Karpas-422 (cell line): ENCODE measurements around the gene TACR1. TPM values are rescaled to one million over a fixed set of nuclear protein-coding genes. Genes with fewer than 3 reads are reported as not detected.
"Not testable (repeated sequence)": the region's sequence is repeated elsewhere in the genome, so short reads cannot be mapped to it uniquely, and the experiment has no call there.

ENCODE experiments used
- DNase-seq: peaks from one replicate; pipeline ENCODE4 v3.0.0-alpha.2; 2015
- H2AFZ ChIP-seq: fragments of 200-600 bp; sonication (generic); 2 replicates; pipeline ENCODE4 v1.6.1; 2014; ENCODE audit warnings: antibody characterized with exemption, low read length, mixed read lengths
- H3K27ac ChIP-seq: fragments of 200-600 bp; sonication (generic); 2 replicates; pipeline ENCODE4 v1.5.1; 2014; ENCODE audit warnings: mild to moderate bottlenecking, low read length, moderate library complexity
- H3K27me3 ChIP-seq: fragments of 200-600 bp; sonication (generic); 2 replicates; pipeline ENCODE4 v1.6.1; 2014; ENCODE audit warnings: low read length, mixed read lengths
- H3K36me3 ChIP-seq: fragments of 200-600 bp; sonication (generic); 2 replicates; pipeline ENCODE4 v1.6.1; 2014; ENCODE audit warnings: low read length, mixed read lengths; ENCODE audit not compliant: insufficient read depth
- H3K4me1 ChIP-seq: fragments of 200-600 bp; sonication (generic); 2 replicates; pipeline ENCODE4 v1.6.1; 2014; ENCODE audit warnings: mild to moderate bottlenecking, low read length, mixed read lengths
- H3K4me2 ChIP-seq: fragments of 200-600 bp; sonication (generic); 2 replicates; pipeline ENCODE4 v1.6.1; 2014; ENCODE audit warnings: low read length, low read depth, mild to moderate bottlenecking; ENCODE audit not compliant: poor library complexity, severe bottlenecking
- H3K4me3 ChIP-seq: fragments of 200-600 bp; sonication (generic); 2 replicates; pipeline ENCODE4 v1.5.1; 2014; ENCODE audit warnings: mild to moderate bottlenecking, antibody characterized with exemption, low read length, mixed read lengths
- H3K79me2 ChIP-seq: fragments of 200-600 bp; sonication (generic); 2 replicates; pipeline ENCODE4 v1.6.1; 2014; ENCODE audit warnings: mild to moderate bottlenecking, low read length, mixed read lengths
- H3K9ac ChIP-seq: fragments of 200-600 bp; sonication (generic); 2 replicates; pipeline ENCODE4 v1.6.0; 2014; ENCODE audit warnings: low read length
- H3K9me2 ChIP-seq: fragments of 200-600 bp; sonication (generic), shearing (Covaris generic); replicated peaks from 2 replicates; pipeline ENCODE4 v1.6.0; 2014; ENCODE audit warnings: mild to moderate bottlenecking, low read length, moderate library complexity; ENCODE audit not compliant: insufficient read depth
- H3K9me3 ChIP-seq: fragments of 300-700, 200-600 bp; sonication (generic); 2 replicates; pipeline ENCODE4 v1.6.1; 2014; ENCODE audit warnings: low read length, mixed read lengths
- H4K20me1 ChIP-seq: fragments of 200-600 bp; sonication (generic); 2 replicates; pipeline ENCODE4 v1.6.1; 2014; ENCODE audit warnings: mild to moderate bottlenecking, antibody characterized with exemption, low read length, low read depth; ENCODE audit not compliant: insufficient read depth
- total RNA-seq: library from RNA; depleted of rRNA; stranded (reverse); fragments of >200 nt; shearing (Covaris generic); gene quantifications from 2 replicates; pipeline ENCODE4 v1.2.3, GENCODE V29; 2014; ENCODE audit warnings: low replicate concordance

The TACR1 gene
- total RNA-seq, 1 experiment from 2014 or later, result not detected

DNA sequence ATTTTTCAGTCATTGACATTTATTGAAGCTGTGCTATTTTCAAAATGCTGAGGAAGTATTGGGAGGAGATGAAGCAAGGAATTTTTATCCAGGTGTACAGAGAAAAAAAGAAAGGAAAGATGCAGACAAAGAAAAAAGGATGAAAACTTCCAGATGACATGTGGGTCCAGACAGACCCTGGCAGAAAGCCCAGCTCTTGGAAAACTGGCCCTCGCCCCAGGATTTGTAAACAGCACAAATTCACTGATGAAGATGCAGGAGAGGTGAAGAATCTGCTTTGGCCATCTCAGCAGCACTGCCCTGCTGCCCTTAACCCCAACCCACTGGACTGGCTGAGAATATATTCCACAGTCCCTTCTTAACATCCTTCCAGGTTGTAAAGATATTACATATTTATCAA lies 12.5 kb downstream of the TACR1 start:
- no peak for DNase-seq
- no peak overlapping the region for H3K4me3 ChIP-seq
- no peak overlapping the region for H2AFZ ChIP-seq
- no peaks in the 10 kb centered on the region for H4K20me1 ChIP-seq
- H3K79me2 ChIP-seq, result no peaks in the 10 kb centered on the region
- H3K4me2 ChIP-seq, result no peak overlapping the region
- H3K9me3 ChIP-seq, result no peaks in the 10 kb centered on the region
- no peaks in the 10 kb centered on the region for H3K4me1 ChIP-seq
- no peak overlapping the region for H3K27ac ChIP-seq
- H3K9me2 ChIP-seq, result no peaks in the 10 kb centered on the region
- H3K27me3 ChIP-seq, result no peaks in the 10 kb centered on the region
- no peak overlapping the region for H3K9ac ChIP-seq
- H3K36me3 ChIP-seq, result no peaks in the 10 kb centered on the region

DNA sequence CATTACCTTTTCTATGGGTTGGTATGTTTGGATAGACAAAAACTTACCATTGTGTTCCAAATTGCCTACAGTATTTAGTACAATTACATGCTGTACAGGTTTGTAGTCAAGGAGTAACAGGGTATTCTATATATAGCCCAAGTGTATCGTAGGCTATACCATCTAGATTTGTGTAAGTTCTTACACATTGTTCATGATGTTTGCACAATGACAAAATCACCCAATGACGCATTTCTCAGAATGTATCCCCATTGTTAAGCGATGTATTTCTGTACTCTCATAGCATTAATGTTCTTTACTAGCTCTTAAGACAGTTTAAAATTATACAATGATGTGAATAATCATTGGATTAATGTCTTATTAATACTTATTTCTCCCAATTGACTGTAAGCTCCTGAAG lies 16.7 kb downstream of the TACR1 start:
- Histone ChIP-seq H3K27me3 (no peaks in the 10 kb centered on the region), H3K4me2 (no peak overlapping the region), H3K9ac (no peak overlapping the region), H4K20me1 (no peaks in the 10 kb centered on the region), H3K9me2 (no peaks in the 10 kb centered on the region), H3K79me2 (no peaks in the 10 kb centered on the region), H2AFZ (no peak overlapping the region), H3K27ac (no peak overlapping the region), H3K36me3 (no peaks in the 10 kb centered on the region), H3K4me1 (no peaks in the 10 kb centered on the region), H3K4me3 (no peak overlapping the region), H3K9me3 (no peaks in the 10 kb centered on the region)
- DNase-seq, result no peak

DNA sequence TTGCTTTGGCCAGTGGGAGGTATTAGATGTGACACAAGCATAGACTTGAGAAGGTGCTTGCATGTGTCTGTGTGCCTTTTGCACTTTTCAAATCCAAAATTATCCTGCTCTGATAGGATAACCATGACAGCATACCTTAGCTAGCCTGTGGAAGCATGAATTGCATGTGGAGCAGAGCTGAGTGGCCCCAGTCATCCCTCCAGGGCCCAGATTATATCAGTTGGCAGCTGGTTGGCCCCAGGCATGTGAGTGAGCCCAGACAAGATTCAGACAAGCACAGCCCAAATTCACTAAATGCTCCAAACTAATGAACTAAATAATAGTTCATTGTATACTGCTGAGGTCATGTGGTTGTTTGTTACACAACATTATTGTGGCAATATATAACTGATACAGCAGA lies 18.8 kb downstream of the TACR1 start:
- H3K27ac ChIP-seq, result no peak overlapping the region
- no peak for DNase-seq

GRCh38 chr2:75177427-75177826 lies 21.9 kb downstream of the TACR1 start:
- H3K9me2 ChIP-seq, result no peaks in the 10 kb centered on the region
- no peaks in the 10 kb centered on the region for H3K27me3 ChIP-seq
- no peaks in the 10 kb centered on the region for H3K4me1 ChIP-seq
- no peak overlapping the region for H3K4me2 ChIP-seq
- no peaks in the 10 kb centered on the region for H3K79me2 ChIP-seq
- no peak overlapping the region for H3K4me3 ChIP-seq
- H3K9me3 ChIP-seq, result no peaks in the 10 kb centered on the region
- H3K36me3 ChIP-seq, result no peaks in the 10 kb centered on the region
- no peak overlapping the region for H3K27ac ChIP-seq
- no peak for DNase-seq
- H4K20me1 ChIP-seq, result no peaks in the 10 kb centered on the region
- H2AFZ ChIP-seq, result no peak overlapping the region
- no peak overlapping the region for H3K9ac ChIP-seq

More for the DNA sequence above, 18.8 kb downstream of the TACR1 start:
- Histone ChIP-seq H3K79me2 (no peaks in the 10 kb centered on the region), H3K4me3 (no peak overlapping the region), H3K9ac (no peak overlapping the region), H3K27me3 (no peaks in the 10 kb centered on the region), H3K9me2 (no peaks in the 10 kb centered on the region), H3K36me3 (no peaks in the 10 kb centered on the region), H2AFZ (no peak overlapping the region), H3K4me1 (no peaks in the 10 kb centered on the region), H3K4me2 (no peak overlapping the region), H4K20me1 (no peaks in the 10 kb centered on the region), H3K9me3 (no peaks in the 10 kb centered on the region)

GRCh38 chr2:75175456-75175855 lies 23.9 kb downstream of the TACR1 start:
- no peaks in the 10 kb centered on the region for H3K36me3 ChIP-seq

DNA sequence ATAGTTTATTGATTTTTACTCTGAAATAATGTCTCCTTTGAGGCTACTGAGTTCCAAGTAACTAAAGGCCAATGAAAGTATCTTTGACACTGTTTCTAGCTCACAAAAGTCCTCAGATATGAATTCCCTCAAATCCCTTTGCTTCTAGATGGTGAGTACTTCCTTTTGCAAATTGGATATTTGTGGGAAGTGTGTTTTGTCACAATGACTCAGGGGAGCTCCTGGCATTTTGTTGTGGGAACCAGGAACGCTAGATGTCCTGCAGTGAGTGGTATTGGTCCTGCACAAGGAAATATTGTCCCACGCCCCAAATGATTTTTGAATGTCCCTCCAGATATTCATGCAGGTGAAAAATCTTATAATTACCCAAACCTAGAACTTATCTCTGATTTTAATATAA lies 24.3 kb downstream of the TACR1 start:
- no peak overlapping the region for H3K27ac ChIP-seq
- no peak for DNase-seq
- no peaks in the 10 kb centered on the region for H4K20me1 ChIP-seq
- H3K27me3 ChIP-seq, result no peaks in the 10 kb centered on the region
- no peak overlapping the region for H3K9ac ChIP-seq
- H3K79me2 ChIP-seq, result no peaks in the 10 kb centered on the region
- no peak overlapping the region for H3K4me2 ChIP-seq
- H3K4me3 ChIP-seq, result no peak overlapping the region
- no peaks in the 10 kb centered on the region for H3K4me1 ChIP-seq
- no peaks in the 10 kb centered on the region for H3K9me3 ChIP-seq
- no peaks in the 10 kb centered on the region for H3K36me3 ChIP-seq
- H3K9me2 ChIP-seq, result no peaks in the 10 kb centered on the region
- H2AFZ ChIP-seq, result no peak overlapping the region

More at GRCh38 chr2:75175456-75175855, 23.9 kb downstream of the TACR1 start:
- no peak overlapping the region for H3K4me3 ChIP-seq
- H3K27me3 ChIP-seq, result no peaks in the 10 kb centered on the region
- no peaks in the 10 kb centered on the region for H3K4me1 ChIP-seq
- no peaks in the 10 kb centered on the region for H3K9me2 ChIP-seq
- no peak overlapping the region for H2AFZ ChIP-seq
- no peak overlapping the region for H3K9ac ChIP-seq
- H3K27ac ChIP-seq, result no peak overlapping the region
- no peak for DNase-seq
- H3K9me3 ChIP-seq, result no peaks in the 10 kb centered on the region
- H3K79me2 ChIP-seq, result no peaks in the 10 kb centered on the region
- H4K20me1 ChIP-seq, result no peaks in the 10 kb centered on the region
- H3K4me2 ChIP-seq, result no peak overlapping the region

GRCh38 chr2:75174519-75174918 lies 24.8 kb downstream of the TACR1 start:
- no peaks in the 10 kb centered on the region for H3K4me1 ChIP-seq
- H2AFZ ChIP-seq, result no peak overlapping the region
- no peaks in the 10 kb centered on the region for H3K79me2 ChIP-seq
- DNase-seq, result no peak
- no peaks in the 10 kb centered on the region for H3K9me3 ChIP-seq
- no peaks in the 10 kb centered on the region for H3K36me3 ChIP-seq
- no peak overlapping the region for H3K4me3 ChIP-seq
- no peaks in the 10 kb centered on the region for H3K9me2 ChIP-seq
- H3K4me2 ChIP-seq, result no peak overlapping the region
- H3K27me3 ChIP-seq, result no peaks in the 10 kb centered on the region
- no peaks in the 10 kb centered on the region for H4K20me1 ChIP-seq
- no peak overlapping the region for H3K27ac ChIP-seq
- H3K9ac ChIP-seq, result no peak overlapping the region

GRCh38 chr2:75173740-75174139 lies 25.6 kb downstream of the TACR1 start:
- DNase-seq, result no peak
- H3K36me3 ChIP-seq, result no peaks in the 10 kb centered on the region
- H4K20me1 ChIP-seq, result no peaks in the 10 kb centered on the region
- H3K9me3 ChIP-seq, result no peaks in the 10 kb centered on the region
- H3K4me3 ChIP-seq, result no peak overlapping the region
- H3K9me2 ChIP-seq, result no peaks in the 10 kb centered on the region
- no peak overlapping the region for H2AFZ ChIP-seq
- H3K27me3 ChIP-seq, result no peaks in the 10 kb centered on the region
- H3K9ac ChIP-seq, result no peak overlapping the region
- H3K4me1 ChIP-seq, result no peaks in the 10 kb centered on the region
- no peak overlapping the region for H3K27ac ChIP-seq
- H3K4me2 ChIP-seq, result no peak overlapping the region
- no peaks in the 10 kb centered on the region for H3K79me2 ChIP-seq

DNA sequence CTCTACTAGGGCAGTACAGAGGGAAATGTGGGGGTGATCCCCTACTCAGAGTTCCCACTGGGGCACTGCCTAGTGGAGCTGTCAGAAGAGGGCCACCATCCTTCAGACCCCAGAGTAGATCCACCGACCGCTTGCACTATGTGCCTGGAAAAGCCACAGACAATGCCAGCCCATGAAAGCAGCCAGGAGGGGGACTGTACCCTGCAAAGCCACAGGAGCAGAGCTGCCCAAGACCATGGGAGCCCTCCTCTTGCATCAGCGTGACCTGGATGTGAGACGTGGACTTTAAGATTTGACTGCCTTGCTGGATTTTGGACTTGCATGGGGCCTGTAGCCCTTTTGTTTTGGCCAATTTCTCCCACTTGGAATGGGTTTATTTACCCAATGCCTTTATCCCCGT lies 27.9 kb downstream of the TACR1 start:
- not testable (repeated sequence) for DNase-seq, H4K20me1 ChIP-seq, H3K27me3 ChIP-seq, H3K4me3 ChIP-seq, H3K79me2 ChIP-seq, H3K9me3 ChIP-seq, H3K9me2 ChIP-seq, H3K4me1 ChIP-seq, H3K27ac ChIP-seq, H2AFZ ChIP-seq, H3K36me3 ChIP-seq, H3K9ac ChIP-seq, H3K4me2 ChIP-seq
